OCI-LY1 (cell line): Measurements from ENCODE around the gene ANGPTL7.

Experiments used
- H2AFZ ChIP-seq: fragments of 200-600 bp; sonication (generic), shearing (Covaris generic); 2 replicates; pipeline ENCODE4 v1.6.0; 2014; ENCODE audit warnings: antibody characterized with exemption, mild to moderate bottlenecking, low read length
- H3F3A ChIP-seq: fragments of 200-600 bp; sonication (generic), shearing (Covaris generic); 2 replicates; pipeline ENCODE4 v1.6.0; 2014; ENCODE audit warnings: mild to moderate bottlenecking, antibody characterized with exemption, low read length, moderate library complexity; ENCODE audit not compliant: insufficient read depth
- H3K27ac ChIP-seq: fragments of 200-600 bp; sonication (generic); 2 replicates; pipeline ENCODE4 v1.5.1; 2014; ENCODE audit warnings: low read length, mixed run types, mild to moderate bottlenecking, low read depth; ENCODE audit not compliant: poor library complexity, severe bottlenecking
- H3K27me3 ChIP-seq: fragments of 200-600 bp; sonication (generic); 2 replicates; pipeline ENCODE4 v1.6.0; 2014; ENCODE audit warnings: antibody characterized with exemption, mild to moderate bottlenecking, low read length, moderate library complexity; ENCODE audit not compliant: insufficient read depth
- H3K36me3 ChIP-seq: fragments of 200-600 bp; sonication (generic); 2 replicates; pipeline ENCODE4 v1.6.1; 2014; ENCODE audit warnings: mild to moderate bottlenecking, antibody characterized with exemption, low read length, moderate library complexity, mixed read lengths; ENCODE audit not compliant: insufficient read depth
- H3K4me1 ChIP-seq: fragments of 200-600 bp; sonication (generic); 2 replicates; pipeline ENCODE4 v1.5.1; 2014; ENCODE audit warnings: mild to moderate bottlenecking, low read length, moderate library complexity; ENCODE audit not compliant: insufficient read depth, severe bottlenecking
- H3K4me2 ChIP-seq: fragments of 200-600 bp; sonication (generic), shearing (Covaris generic); 2 replicates; pipeline ENCODE4 v1.6.1; 2014; ENCODE audit warnings: low read length
- H3K4me3 ChIP-seq: fragments of 200-600 bp; sonication (generic); 2 replicates; pipeline ENCODE4 v1.5.1; 2014; ENCODE audit warnings: low read length, low read depth, mild to moderate bottlenecking, mixed read lengths; ENCODE audit not compliant: poor library complexity, severe bottlenecking
- H3K79me2 ChIP-seq: fragments of 200-600 bp; shearing (Covaris generic); 2 replicates; pipeline ENCODE4 v1.6.1; 2016; ENCODE audit warnings: mixed run types, low read length, mixed read lengths; ENCODE audit not compliant: insufficient read depth
- H3K9ac ChIP-seq: fragments of 200-600 bp; sonication (generic), shearing (Covaris generic); 2 replicates; pipeline ENCODE4 v1.6.1; 2014; ENCODE audit warnings: mild to moderate bottlenecking, low read length, mixed read lengths
- H3K9me2 ChIP-seq: fragments of 200-600 bp; sonication (generic), shearing (Covaris generic); 2 replicates; pipeline ENCODE4 v1.6.1; 2014; ENCODE audit warnings: low read depth, mild to moderate bottlenecking, low read length, mixed read lengths
- H3K9me3 ChIP-seq: fragments of 200-600 bp; shearing (Covaris generic); 2 replicates; pipeline ENCODE4 v1.6.1; 2014; ENCODE audit warnings: low read length, mixed read lengths
- H4K20me1 ChIP-seq: fragments of 200-600 bp; sonication (generic), shearing (Covaris generic); 2 replicates; pipeline ENCODE4 v1.6.0; 2016; ENCODE audit warnings: mild to moderate bottlenecking, low read length; ENCODE audit not compliant: insufficient read depth
- CTCF ChIP-seq: fragments of 200-600 bp; sonication (generic), shearing (Covaris generic); IDR thresholded peaks from 2 replicates; pipeline ENCODE4 v1.5.1; 2017; ENCODE audit warnings: mild to moderate bottlenecking, antibody characterized with exemption, low read length, moderate library complexity, mixed read lengths
- EZH2 ChIP-seq: fragments of 200-600 bp; sonication (generic), shearing (Covaris generic); IDR thresholded peaks from 2 replicates; pipeline ENCODE4 v1.8.0; 2017; ENCODE audit warnings: borderline replicate concordance, mixed run types, mild to moderate bottlenecking, antibody characterized with exemption, low read length, moderate library complexity, mixed read lengths

ANGPTL7 gene

GRCh38 chr1:11168731-11169130, 20.4 kb upstream of the ANGPTL7 start:
- Histone ChIP-seq H2AFZ (no peak overlapping the region), H3K79me2 (no peaks in the 10 kb centered on the region), H3K27ac (no peak overlapping the region), H3K9ac (no peak overlapping the region), H3K4me3 (no peak overlapping the region), H3K27me3 (no peaks in the 10 kb centered on the region), H3K4me2 (no peak overlapping the region), H3K36me3 (peaks cover 14% of the 10 kb centered on the region), H3K4me1 (no peaks in the 10 kb centered on the region), H4K20me1 (no peaks in the 10 kb centered on the region), H3K9me2 (no peaks in the 10 kb centered on the region), H3F3A (no peaks in the 10 kb centered on the region), H3K9me3 (no peaks in the 10 kb centered on the region)
- no peak for TF ChIP-seq CTCF
- no peak for TF ChIP-seq EZH2

GRCh38 chr1:11169202-11169601, 20.0 kb upstream of the ANGPTL7 start:
- H3K4me2 ChIP-seq: no peak overlapping the region
- no peak overlapping the region for H3K27ac ChIP-seq
- H3K4me1 ChIP-seq: no peaks in the 10 kb centered on the region
- H2AFZ ChIP-seq: no peak overlapping the region
- H3K9me3 ChIP-seq: no peaks in the 10 kb centered on the region
- H3K9me2 ChIP-seq: no peaks in the 10 kb centered on the region
- no peak overlapping the region for H3K4me3 ChIP-seq
- H3K9ac ChIP-seq: no peak overlapping the region
- no peaks in the 10 kb centered on the region for H3K79me2 ChIP-seq
- no peaks in the 10 kb centered on the region for H3K27me3 ChIP-seq
- H3K36me3 ChIP-seq: peaks cover 14% of the 10 kb centered on the region
- no peak for TF ChIP-seq CTCF
- TF ChIP-seq EZH2: no peak
- H3F3A ChIP-seq: no peaks in the 10 kb centered on the region
- no peaks in the 10 kb centered on the region for H4K20me1 ChIP-seq

DNA sequence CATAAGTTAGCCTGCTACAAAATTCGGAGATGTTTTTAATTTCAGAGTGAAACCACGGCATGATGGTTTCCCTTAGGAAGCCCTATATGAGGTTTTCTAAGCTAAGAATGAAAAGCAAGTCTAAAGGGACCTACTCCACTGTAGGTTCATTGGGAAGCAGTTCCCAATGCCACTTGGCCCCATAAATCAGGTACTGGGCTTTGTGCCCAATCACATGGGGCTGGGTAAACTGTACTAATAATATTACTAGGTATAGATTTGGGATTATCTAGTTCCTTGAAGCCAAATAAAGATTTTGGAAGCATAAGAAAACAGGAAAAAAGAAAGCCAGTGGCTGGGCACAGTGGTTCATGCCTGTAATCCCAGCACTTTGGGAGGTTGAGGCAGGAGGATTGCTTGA, 19.1 kb upstream of the ANGPTL7 start:
- H3K9me2 ChIP-seq: no peaks in the 10 kb centered on the region
- no peaks in the 10 kb centered on the region for H3K79me2 ChIP-seq
- H3K4me1 ChIP-seq: no peaks in the 10 kb centered on the region
- no peak for TF ChIP-seq EZH2
- TF ChIP-seq CTCF: no peak
- no peak overlapping the region for H3K4me3 ChIP-seq
- no peak overlapping the region for H3K9ac ChIP-seq
- H3K36me3 ChIP-seq: peaks cover 14% of the 10 kb centered on the region
- no peaks in the 10 kb centered on the region for H3K9me3 ChIP-seq
- H3K27ac ChIP-seq: no peak overlapping the region
- no peaks in the 10 kb centered on the region for H3K27me3 ChIP-seq
- no peak overlapping the region for H3K4me2 ChIP-seq
- H2AFZ ChIP-seq: no peak overlapping the region
- no peaks in the 10 kb centered on the region for H3F3A ChIP-seq
- no peaks in the 10 kb centered on the region for H4K20me1 ChIP-seq
